ENCODE results near the gene BDKRB2.

DNA sequence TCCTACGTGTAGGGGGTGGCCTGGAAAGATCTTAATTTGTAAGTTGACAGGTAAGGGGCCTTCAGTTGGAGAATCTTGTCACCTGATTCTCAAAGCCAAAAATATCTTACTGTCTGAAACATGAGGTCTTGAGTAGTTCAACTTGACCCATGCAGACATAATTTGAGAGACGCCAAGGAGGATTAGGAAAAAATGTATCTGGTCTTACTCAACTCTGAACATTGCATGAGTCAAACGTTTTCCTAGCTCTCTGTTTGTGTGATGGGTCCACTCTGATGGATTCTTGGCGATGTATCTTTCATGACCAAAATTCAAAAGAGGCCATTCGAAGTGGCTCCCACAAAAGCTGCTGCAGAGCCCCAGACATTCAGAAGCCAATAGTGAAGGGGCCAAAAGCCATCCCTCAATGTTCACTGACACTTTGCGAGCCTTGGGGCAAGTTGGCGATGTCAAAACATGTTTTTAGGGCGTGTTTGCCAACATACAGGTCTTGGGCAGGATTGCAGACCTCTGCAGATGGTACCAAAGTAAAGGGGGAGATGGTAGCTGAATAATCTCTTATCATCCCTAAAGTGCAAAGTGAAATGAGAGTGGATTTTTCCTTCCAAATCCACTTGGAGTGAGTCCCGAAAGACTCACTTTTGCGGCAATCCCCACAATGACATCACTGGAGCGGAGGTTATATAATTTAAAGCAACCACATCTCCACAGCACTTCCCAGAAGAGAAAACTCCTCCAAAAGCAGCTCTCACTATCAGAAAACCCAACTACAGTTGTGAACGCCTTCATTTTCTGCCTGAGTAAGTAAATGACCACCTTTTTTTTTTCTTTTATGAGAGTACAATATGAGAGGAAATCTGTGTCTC, 51.1 kb downstream of the BDKRB2 start, which contains the start of gene BDKRB1:
- TF ChIP-seq, protein P1, sequence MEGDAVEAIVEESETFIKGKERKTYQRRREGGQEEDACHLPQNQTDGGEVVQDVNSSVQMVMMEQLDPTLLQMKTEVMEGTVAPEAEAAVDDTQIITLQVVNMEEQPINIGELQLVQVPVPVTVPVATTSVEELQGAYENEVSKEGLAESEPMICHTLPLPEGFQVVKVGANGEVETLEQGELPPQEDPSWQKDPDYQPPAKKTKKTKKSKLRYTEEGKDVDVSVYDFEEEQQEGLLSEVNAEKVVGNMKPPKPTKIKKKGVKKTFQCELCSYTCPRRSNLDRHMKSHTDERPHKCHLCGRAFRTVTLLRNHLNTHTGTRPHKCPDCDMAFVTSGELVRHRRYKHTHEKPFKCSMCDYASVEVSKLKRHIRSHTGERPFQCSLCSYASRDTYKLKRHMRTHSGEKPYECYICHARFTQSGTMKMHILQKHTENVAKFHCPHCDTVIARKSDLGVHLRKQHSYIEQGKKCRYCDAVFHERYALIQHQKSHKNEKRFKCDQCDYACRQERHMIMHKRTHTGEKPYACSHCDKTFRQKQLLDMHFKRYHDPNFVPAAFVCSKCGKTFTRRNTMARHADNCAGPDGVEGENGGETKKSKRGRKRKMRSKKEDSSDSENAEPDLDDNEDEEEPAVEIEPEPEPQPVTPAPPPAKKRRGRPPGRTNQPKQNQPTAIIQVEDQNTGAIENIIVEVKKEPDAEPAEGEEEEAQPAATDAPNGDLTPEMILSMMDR (conservative IDR thresholded peaks at IDR 0.05; ENCODE audit: low read depth, low read length), result no peak
- TF ChIP-seq EZH2 (IDR thresholded peaks at IDR 0.05; ENCODE audit: borderline replicate concordance, low read depth, low read length, poor library complexity, severe bottlenecking), result no peak

All from A673 (cell line).